ENCODE results near the gene PLA2R1.
"Not testable (repeated sequence)": the region's sequence is repeated elsewhere in the genome, so short reads cannot be mapped to it uniquely, and the experiment has no call there.

PLA2R1 gene

GRCh38 chr2:159976527-159977160 is 85.8 kb downstream of the PLA2R1 start:
- no peak for DNase-seq (ENCODE audit: low read depth)

DNA sequence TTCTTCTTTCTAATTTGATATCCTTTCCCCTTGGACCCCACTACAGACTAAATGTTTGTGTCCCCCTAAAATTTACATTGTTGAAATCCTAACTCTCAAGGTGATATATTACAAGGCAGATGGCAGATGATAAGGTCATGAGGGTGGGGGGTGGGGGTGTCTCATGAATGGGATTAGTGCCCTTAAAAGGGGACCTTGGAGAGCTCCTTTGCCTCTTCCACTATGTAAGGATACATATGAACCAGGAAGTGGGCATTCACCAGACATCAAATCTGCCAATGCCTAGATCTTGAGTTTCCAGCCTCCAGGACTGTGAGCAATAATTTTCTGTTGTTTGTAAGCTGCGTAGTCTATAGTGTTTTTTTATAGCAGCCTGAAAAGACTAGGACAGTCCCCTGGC is 89.1 kb downstream of the PLA2R1 start:
- no peak overlapping the region for H3K4me3 ChIP-seq (ENCODE audit: low read depth, low read length)
- no peak for TF ChIP-seq CTCF (IDR thresholded peaks at IDR 0.05; ENCODE audit: low read depth, low read length, missing control alignments)
- DNase-seq (ENCODE audit: low read depth): no peak

More at GRCh38 chr2:159976527-159977160, 85.8 kb downstream of the PLA2R1 start:
- TF ChIP-seq CTCF (IDR thresholded peaks at IDR 0.05; ENCODE audit: low read depth, low read length, missing control alignments): no peak
- H3K4me3 ChIP-seq (ENCODE audit: low read depth, low read length): no peak overlapping the region

GRCh38 chr2:159971365-159972152 is 90.9 kb downstream of the PLA2R1 start:
- no peak for DNase-seq (ENCODE audit: low read depth)
- no peak for TF ChIP-seq CTCF (IDR thresholded peaks at IDR 0.05; ENCODE audit: low read depth, low read length, missing control alignments)
- H3K4me3 ChIP-seq (ENCODE audit: low read depth, low read length): no peak overlapping the region

DNA sequence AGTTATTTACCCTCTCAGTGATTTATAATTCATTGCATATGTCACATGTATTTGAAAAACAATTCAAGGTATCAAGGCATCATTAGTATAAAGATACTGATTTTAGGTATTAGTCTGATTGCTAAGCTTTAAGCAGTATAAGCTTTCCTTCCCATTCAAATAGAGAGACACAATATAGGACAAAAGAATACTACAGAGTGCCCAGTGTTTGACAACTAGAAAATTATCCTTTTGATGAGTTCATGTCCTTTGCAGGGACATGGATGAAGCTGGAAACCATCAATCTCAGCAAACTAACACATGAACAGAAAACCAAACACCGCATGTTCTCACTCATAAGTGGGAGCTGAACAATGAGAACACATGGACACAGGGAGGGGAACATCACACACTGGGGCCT is 91.9 kb downstream of the PLA2R1 start:
- H3K4me3 ChIP-seq (ENCODE audit: low read depth, low read length); DNase-seq (ENCODE audit: low read depth): not testable (repeated sequence)

- H3K4me3 ChIP-seq (ENCODE audit: low read depth, low read length): no peak overlapping the region
- peak; percentile 12 for DNase-seq (ENCODE audit: low read depth)
- TF ChIP-seq CTCF (IDR thresholded peaks at IDR 0.05; ENCODE audit: low read depth, low read length, missing control alignments): peak; percentile 63
Observed at GRCh38 chr2:159968279-159968900, 94.0 kb downstream of the PLA2R1 start.

DNA sequence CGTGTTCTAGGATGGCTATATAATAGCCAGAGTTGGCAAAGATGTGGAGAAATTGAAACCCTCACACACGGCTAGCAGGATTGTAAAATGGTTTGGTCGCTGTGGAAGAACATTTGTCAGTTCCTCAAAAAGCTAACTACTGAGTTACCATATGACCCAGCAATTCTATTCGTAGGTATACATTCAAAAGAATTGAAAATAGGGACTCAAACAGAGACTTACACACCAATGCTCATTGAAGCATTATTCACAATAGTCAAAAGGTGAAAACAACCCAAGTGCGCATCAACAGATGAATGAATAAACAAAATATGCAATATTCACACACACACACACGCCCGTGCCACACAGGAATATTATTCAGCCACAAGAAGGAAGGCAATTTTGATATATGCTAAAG is 98.7 kb downstream of the PLA2R1 start:
- peak; percentile 70 for DNase-seq (ENCODE audit: low read depth)
- TF ChIP-seq CTCF (IDR thresholded peaks at IDR 0.05; ENCODE audit: low read depth, low read length, missing control alignments): no peak
- no peak overlapping the region; the same call in 1 of the 2 replicates for H3K4me3 ChIP-seq (ENCODE audit: low read depth, low read length)

GRCh38 chr2:159962513-159962912 is 99.9 kb downstream of the PLA2R1 start:
- not testable (repeated sequence) for DNase-seq (ENCODE audit: low read depth); H3K4me3 ChIP-seq (ENCODE audit: low read depth, low read length)
